ENCODE results near the gene RPS5. TPM values are rescaled to one million over a fixed set of nuclear protein-coding genes. Genes with fewer than 3 reads are reported as not detected.
A peak's percentile ranks its signal among the peaks of the same experiment; 100 is the strongest.

RPS5 gene
- total and polyA plus RNA-seq, 9 of the 15 experiments (the other 6 are each of a cell fraction or from before 2014, with no cell fraction given) = 1,228 to 3,570 (median 2,484) TPM

DNA sequence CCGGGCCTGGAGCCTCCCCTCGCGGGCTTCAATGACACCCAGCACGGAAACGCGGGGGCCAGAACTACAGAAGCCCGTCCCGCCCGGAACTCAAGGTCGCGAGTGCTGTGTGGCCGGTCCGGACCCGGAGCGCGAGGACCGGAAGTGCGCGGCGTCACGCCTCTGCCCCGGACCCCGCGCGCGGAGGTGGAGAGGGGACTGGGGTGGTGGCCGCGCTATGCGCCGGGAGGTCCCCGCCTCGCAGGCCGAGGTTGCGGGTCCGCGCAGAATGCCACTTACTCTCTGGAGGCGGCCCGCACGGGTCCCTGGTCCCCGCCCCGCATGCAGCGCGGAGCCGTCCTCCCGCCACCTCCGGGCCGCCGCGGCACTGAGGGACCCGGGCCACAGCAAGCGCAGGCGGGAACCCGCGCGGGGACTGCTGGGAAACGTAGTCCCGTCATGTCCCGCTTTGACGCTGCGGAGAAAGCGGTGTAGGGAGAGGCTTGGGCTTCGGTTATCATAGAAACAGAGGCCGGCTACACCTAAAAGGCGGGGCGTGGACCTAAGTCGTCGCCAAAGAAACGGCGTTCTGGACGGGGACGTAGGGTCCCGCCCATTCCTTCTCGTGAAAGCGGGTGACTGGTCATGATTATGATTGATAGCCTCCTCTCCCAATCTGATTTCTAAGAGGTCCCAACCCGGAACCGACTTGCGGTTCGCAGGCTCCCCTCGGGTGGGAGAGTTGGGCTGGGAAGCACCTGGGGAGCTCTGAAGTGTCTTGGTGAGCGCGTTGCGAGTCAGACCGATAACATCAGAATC lies 6.2 kb upstream of the RPS5 start, which contains the start of gene ZNF837 (continued):
- no peak for TF ChIP-seq ZNF778 (CRISPR knock-in tag; IDR thresholded peaks at IDR 0.05)
- no peak for TF ChIP-seq ZBTB8A (IDR thresholded peaks at IDR 0.05; ENCODE audit: partially characterized antibody)
- peak in 1 of 2 experiments; percentile 39; a peak in 1 of 4 replicates for TF ChIP-seq RCOR1 (IDR thresholded peaks at IDR 0.05; ENCODE audit: borderline replicate concordance in 1 of 2, low read depth in 2 of 2, low read length in 2 of 2)
- TF ChIP-seq ZNF274 (IDR thresholded peaks at IDR 0.05; ENCODE audit: borderline replicate concordance, low read depth, low read length) = no peak; the same call in 1 of the 2 replicates
- TF ChIP-seq ARID1B (IDR thresholded peaks at IDR 0.05) = no peak; the same call in 1 of the 2 replicates
- no peak; the same call in 1 of the 2 replicates for TF ChIP-seq ESRRB (CRISPR knock-in tag; IDR thresholded peaks at IDR 0.05; ENCODE audit: borderline replicate concordance)
- peak; percentile 64; the same call in 1 of the 2 replicates for TF ChIP-seq GATAD2A (IDR thresholded peaks at IDR 0.05)
- TF ChIP-seq, protein P1, sequence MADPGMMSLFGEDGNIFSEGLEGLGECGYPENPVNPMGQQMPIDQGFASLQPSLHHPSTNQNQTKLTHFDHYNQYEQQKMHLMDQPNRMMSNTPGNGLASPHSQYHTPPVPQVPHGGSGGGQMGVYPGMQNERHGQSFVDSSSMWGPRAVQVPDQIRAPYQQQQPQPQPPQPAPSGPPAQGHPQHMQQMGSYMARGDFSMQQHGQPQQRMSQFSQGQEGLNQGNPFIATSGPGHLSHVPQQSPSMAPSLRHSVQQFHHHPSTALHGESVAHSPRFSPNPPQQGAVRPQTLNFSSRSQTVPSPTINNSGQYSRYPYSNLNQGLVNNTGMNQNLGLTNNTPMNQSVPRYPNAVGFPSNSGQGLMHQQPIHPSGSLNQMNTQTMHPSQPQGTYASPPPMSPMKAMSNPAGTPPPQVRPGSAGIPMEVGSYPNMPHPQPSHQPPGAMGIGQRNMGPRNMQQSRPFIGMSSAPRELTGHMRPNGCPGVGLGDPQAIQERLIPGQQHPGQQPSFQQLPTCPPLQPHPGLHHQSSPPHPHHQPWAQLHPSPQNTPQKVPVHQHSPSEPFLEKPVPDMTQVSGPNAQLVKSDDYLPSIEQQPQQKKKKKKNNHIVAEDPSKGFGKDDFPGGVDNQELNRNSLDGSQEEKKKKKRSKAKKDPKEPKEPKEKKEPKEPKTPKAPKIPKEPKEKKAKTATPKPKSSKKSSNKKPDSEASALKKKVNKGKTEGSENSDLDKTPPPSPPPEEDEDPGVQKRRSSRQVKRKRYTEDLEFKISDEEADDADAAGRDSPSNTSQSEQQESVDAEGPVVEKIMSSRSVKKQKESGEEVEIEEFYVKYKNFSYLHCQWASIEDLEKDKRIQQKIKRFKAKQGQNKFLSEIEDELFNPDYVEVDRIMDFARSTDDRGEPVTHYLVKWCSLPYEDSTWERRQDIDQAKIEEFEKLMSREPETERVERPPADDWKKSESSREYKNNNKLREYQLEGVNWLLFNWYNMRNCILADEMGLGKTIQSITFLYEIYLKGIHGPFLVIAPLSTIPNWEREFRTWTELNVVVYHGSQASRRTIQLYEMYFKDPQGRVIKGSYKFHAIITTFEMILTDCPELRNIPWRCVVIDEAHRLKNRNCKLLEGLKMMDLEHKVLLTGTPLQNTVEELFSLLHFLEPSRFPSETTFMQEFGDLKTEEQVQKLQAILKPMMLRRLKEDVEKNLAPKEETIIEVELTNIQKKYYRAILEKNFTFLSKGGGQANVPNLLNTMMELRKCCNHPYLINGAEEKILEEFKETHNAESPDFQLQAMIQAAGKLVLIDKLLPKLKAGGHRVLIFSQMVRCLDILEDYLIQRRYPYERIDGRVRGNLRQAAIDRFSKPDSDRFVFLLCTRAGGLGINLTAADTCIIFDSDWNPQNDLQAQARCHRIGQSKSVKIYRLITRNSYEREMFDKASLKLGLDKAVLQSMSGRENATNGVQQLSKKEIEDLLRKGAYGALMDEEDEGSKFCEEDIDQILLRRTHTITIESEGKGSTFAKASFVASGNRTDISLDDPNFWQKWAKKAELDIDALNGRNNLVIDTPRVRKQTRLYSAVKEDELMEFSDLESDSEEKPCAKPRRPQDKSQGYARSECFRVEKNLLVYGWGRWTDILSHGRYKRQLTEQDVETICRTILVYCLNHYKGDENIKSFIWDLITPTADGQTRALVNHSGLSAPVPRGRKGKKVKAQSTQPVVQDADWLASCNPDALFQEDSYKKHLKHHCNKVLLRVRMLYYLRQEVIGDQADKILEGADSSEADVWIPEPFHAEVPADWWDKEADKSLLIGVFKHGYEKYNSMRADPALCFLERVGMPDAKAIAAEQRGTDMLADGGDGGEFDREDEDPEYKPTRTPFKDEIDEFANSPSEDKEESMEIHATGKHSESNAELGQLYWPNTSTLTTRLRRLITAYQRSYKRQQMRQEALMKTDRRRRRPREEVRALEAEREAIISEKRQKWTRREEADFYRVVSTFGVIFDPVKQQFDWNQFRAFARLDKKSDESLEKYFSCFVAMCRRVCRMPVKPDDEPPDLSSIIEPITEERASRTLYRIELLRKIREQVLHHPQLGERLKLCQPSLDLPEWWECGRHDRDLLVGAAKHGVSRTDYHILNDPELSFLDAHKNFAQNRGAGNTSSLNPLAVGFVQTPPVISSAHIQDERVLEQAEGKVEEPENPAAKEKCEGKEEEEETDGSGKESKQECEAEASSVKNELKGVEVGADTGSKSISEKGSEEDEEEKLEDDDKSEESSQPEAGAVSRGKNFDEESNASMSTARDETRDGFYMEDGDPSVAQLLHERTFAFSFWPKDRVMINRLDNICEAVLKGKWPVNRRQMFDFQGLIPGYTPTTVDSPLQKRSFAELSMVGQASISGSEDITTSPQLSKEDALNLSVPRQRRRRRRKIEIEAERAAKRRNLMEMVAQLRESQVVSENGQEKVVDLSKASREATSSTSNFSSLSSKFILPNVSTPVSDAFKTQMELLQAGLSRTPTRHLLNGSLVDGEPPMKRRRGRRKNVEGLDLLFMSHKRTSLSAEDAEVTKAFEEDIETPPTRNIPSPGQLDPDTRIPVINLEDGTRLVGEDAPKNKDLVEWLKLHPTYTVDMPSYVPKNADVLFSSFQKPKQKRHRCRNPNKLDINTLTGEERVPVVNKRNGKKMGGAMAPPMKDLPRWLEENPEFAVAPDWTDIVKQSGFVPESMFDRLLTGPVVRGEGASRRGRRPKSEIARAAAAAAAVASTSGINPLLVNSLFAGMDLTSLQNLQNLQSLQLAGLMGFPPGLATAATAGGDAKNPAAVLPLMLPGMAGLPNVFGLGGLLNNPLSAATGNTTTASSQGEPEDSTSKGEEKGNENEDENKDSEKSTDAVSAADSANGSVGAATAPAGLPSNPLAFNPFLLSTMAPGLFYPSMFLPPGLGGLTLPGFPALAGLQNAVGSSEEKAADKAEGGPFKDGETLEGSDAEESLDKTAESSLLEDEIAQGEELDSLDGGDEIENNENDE (IDR thresholded peaks at IDR 0.05; ENCODE audit: low read depth, low read length) = peak; percentile 54
- no peak for TF ChIP-seq PHB (CRISPR knock-in tag; IDR thresholded peaks at IDR 0.05)
- TF ChIP-seq ZNF57 (CRISPR knock-in tag; IDR thresholded peaks at IDR 0.05) = 0 out of 2 replicates have a peak, but pooled peaks have one; percentile 28
- TF ChIP-seq NR2C1 (IDR thresholded peaks at IDR 0.05) = peak; percentile 85
- peak; percentile 94 for TF ChIP-seq NR2C1 (tag; IDR thresholded peaks at IDR 0.05)
- peak; percentile 67; the same call in 1 of the 2 replicates for TF ChIP-seq CBX5 (IDR thresholded peaks at IDR 0.05; ENCODE audit: borderline replicate concordance, low read depth)
- no peak for TF ChIP-seq JUNB (CRISPR knock-in tag; conservative IDR thresholded peaks at IDR 0.05)
- TF ChIP-seq, protein P2, sequence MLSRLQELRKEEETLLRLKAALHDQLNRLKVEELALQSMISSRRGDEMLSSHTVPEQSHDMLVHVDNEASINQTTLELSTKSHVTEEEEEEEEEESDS (CRISPR knock-in tag; IDR thresholded peaks at IDR 0.05) = no peak
